RPMI7951 (cell line): Measurements from ENCODE around the gene HOXC5. TPM values are rescaled to one million over a fixed set of nuclear protein-coding genes. Genes with fewer than 3 reads are reported as not detected.

Source experiments
- DNase-seq: peaks from one replicate; pipeline ENCODE4 v3.0.0-alpha.2; 2012; ENCODE audit warnings: low read depth
- total RNA-seq: library from RNA; depleted of rRNA; stranded (reverse); fragments of >200 nt; shearing (Covaris generic); gene quantifications from 2 replicates; pipeline ENCODE4 v1.2.3, GENCODE V29; 2014; rRNA removed

HOXC5 gene
- 0.78 and 2.0 TPM in 2 replicates for total RNA-seq

- peak; percentile 83 for DNase-seq
Observed at GRCh38 chr12:54032627-54033100, at the start of gene HOXC5. Gene HOXC5, plus strand, starts transcription at chr12:54033050. Its CDS starts 73 bp downstream, at chr12:54033123.

- no peak for DNase-seq
Observed at GRCh38 chr12:53983568-53983949, 49.3 kb upstream of the HOXC5 start.

GRCh38 chr12:53983950-53984572 lies 48.8 kb upstream of the HOXC5 start:
- no peak for DNase-seq

GRCh38 chr12:53984901-53985691 lies 47.8 kb upstream of the HOXC5 start, which contains the start of gene HOXC10:
Gene HOXC10, plus strand, starts transcription at chr12:53985146. Its CDS starts 114 bp downstream, at chr12:53985260.
- peak; percentile 91 for DNase-seq

- DNase-seq: no peak
Observed at GRCh38 chr12:53985692-53985993, 47.2 kb upstream of the HOXC5 start.

- peak; percentile 59 for DNase-seq
Observed at GRCh38 chr12:53985994-53986685, 46.7 kb upstream of the HOXC5 start.

DNA sequence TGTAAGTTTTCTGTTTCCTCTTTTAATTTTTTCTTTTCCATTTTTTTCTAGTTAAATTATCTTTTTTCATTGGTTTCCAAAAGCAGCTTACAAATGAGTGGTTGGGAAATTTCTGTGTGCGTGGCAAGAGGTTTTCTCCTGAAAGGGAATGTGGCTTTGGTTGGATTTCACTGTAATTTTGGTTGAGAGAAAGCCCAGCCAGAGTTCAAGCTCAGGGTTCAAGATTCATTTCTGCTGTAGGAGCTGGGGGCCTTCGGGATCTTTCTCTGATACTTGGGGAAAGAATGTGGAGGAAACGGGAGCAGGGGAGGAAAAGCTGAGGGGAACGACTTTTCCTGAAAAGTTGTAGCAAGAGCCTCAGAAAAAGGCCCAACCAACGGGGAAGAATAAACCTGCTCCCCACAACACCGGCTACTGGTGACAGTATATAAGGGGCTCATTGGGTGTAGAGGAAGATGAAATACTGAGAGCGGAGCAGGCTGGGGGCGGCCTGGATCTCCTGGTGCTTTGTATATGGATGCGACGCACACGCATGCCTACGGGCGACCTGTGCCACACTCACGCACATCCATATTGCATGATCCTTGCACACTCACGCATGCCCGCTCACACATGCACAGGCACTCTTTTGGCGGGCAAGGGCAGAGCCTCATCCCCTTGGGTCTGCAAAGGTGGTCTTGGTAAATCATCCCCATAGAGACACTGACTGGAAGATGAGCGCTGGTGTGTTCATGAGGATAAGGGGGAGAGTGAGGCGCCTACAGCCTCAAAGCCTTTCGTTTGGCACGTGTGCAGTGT lies 46.0 kb upstream of the HOXC5 start:
- no peak for DNase-seq

DNA sequence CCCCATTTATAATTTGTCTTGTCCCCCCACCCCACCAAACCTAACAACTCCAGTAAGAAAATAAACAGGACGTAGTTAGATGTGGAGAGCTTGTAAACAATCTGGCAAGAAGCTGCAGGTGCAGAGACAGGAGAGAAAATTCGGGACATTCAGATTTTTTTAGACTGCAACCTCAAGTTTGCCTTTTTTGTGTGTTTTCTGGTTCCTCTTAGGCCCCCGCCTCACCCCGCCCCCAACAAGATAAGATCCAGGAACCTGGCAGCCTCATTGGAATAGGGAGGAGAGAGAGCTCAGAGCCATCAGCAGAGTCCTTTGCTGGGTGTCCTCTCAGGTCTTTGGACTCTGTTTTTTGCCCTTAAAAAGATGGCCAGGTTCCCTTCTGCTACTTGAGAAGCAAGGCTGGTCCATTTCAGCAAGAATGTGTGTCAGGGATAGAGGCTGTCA lies 45.0 kb upstream of the HOXC5 start:
- DNase-seq: no peak

GRCh38 chr12:53988541-53989226 lies 44.2 kb upstream of the HOXC5 start:
- no peak for DNase-seq

GRCh38 chr12:53989227-53990113 lies 43.4 kb upstream of the HOXC5 start:
- DNase-seq: peak; percentile 63

DNA sequence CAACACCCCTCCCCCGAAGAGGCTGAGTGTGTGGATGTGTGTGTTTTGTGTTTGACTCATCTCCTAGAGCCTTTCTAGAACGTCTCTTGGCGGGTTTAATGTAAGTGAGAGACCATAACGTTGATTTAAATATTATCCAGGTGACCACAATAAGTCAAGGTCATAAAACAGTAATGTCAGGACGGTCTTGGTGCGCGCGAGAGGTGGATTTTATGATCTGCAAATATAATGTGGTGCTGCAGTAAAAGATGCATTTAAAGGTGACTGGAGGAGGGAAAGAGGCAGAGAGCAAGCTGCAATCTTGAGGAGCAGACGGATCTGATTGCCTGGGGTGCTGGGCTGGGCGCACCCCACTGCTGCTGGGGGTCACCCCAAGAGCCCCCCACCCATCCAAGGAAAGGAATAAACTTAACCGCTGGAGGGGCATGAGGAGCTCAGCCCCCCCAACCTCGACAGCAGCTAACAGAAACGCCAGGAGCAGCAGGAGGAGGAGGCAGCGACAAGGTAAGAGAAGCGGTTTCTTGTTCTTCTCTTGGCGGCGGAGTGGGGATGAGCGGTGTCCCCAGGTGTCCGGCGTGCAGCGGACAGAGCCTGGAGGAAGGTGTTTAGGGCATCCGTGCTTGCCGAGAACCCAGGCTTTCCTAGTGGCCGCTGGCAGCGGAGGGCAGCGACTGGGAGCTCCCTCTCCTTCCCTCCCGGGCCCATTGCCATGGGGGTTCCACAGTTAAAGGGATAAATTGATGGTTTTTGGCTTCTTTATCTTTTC lies 42.4 kb upstream of the HOXC5 start:
- no peak for DNase-seq

DNA sequence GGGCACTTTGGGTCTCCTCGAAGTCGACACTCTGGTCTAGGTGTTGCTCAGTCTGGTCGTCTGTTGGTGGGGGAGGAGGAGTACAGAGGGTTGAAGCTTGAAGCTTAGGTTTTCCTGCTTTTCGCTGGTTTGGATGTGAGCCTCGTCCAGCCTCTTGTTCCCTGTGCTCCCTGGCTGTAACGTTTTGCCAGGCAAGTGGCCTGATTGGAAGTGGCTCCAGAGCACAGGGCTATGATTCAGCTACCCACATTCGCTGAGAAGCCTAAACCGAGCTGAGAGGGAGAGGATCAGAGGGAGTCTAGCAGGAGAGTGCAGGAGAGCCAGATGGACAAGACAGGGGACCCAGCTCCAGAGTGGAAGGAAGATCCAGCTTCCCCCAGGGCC lies 41.8 kb upstream of the HOXC5 start:
- no peak for DNase-seq

GRCh38 chr12:53992377-53992889 lies 40.4 kb upstream of the HOXC5 start:
- DNase-seq: no peak

GRCh38 chr12:53993162-53994008 lies 39.5 kb upstream of the HOXC5 start:
- DNase-seq: no peak

DNA sequence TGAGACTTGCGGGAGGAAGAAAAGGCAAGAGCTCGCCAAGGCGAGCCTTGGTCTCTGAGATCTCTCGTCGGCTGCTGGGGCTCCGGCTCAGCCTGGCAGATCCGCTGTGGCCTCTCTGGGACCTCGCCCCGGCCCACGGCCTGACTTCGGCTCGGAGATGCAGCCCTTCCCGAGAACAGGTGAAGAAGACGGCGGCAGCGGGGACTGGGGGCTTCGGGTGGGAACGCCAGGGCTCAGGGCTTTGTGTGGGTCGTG lies 38.9 kb upstream of the HOXC5 start:
- DNase-seq: no peak

- peak; percentile 29 for DNase-seq
Observed at GRCh38 chr12:53994264-53995001, 38.4 kb upstream of the HOXC5 start.

- DNase-seq: no peak
Observed at GRCh38 chr12:53995002-53995377, 37.9 kb upstream of the HOXC5 start.
